Fibroblast of pulmonary artery (primary cell): ENCODE measurements around the gene HIPK2.

ENCODE experiments used
- DNase-seq: peaks from one replicate; pipeline ENCODE4 v3.0.0-alpha.2; 2010; ENCODE audit warnings: low read depth
- H3K4me3 ChIP-seq: replicated peaks from 2 replicates; pipeline ENCODE4 v1.5.1; 2011; ENCODE audit warnings: low read depth, mild to moderate bottlenecking, control low read depth, low read length, moderate library complexity
- TF ChIP-seq, protein P1 (sequence below): IDR thresholded peaks from 2 replicates; pipeline ENCODE4 v1.5.1; 2011; ENCODE audit warnings: mild to moderate bottlenecking, control low read depth, low read length, inconsistent platforms; ENCODE audit errors: missing control alignments

The HIPK2 gene

GRCh38 chr7:139748373-139748765 lies 29.4 kb downstream of the HIPK2 start:
- DNase-seq, result no peak
- TF ChIP-seq, protein P1, sequence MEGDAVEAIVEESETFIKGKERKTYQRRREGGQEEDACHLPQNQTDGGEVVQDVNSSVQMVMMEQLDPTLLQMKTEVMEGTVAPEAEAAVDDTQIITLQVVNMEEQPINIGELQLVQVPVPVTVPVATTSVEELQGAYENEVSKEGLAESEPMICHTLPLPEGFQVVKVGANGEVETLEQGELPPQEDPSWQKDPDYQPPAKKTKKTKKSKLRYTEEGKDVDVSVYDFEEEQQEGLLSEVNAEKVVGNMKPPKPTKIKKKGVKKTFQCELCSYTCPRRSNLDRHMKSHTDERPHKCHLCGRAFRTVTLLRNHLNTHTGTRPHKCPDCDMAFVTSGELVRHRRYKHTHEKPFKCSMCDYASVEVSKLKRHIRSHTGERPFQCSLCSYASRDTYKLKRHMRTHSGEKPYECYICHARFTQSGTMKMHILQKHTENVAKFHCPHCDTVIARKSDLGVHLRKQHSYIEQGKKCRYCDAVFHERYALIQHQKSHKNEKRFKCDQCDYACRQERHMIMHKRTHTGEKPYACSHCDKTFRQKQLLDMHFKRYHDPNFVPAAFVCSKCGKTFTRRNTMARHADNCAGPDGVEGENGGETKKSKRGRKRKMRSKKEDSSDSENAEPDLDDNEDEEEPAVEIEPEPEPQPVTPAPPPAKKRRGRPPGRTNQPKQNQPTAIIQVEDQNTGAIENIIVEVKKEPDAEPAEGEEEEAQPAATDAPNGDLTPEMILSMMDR, result no peak
- H3K4me3 ChIP-seq, result no peak overlapping the region

DNA sequence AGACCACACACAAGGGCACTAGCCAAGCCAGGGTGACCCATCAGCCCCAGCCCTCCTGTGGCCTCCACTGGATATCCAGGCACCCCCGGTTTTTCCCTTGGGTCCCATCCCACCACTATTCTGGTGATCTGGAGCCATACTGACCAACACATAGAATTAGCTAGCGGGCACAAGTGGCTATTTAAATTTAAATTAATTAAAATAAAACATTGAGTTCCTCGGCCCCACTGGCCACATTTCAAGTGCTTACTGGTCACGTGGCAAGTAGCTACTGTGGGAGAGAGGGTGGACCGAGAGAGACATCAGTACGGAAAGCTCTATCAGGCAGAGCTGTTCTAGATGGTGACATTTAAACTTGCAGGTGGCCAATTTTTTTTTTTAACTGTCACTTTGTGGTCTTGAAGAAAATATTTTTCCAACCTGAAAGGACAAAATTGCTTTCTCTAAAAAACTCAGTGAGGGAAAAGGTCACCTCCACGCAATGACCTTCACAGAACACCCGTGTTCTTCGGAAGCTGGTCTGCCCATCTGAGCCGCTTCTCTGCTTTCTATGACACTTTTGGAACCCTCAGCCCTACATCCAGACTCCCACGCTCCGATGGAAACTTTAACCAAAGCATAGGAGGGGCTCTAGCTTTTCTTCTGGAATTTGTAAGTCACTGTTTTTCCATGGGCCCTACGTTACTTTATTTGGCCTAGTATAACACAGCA lies 30.0 kb downstream of the HIPK2 start:
- TF ChIP-seq, protein P1, result no peak
- DNase-seq, result no peak

GRCh38 chr7:139746652-139747051 lies 31.1 kb downstream of the HIPK2 start:
- no peak overlapping the region for H3K4me3 ChIP-seq
- DNase-seq, result no peak
- TF ChIP-seq, protein P1, result no peak

More for the DNA sequence above, 30.0 kb downstream of the HIPK2 start:
- no peak overlapping the region for H3K4me3 ChIP-seq

GRCh38 chr7:139745678-139746143 lies 32.1 kb downstream of the HIPK2 start:
- TF ChIP-seq, protein P1, result no peak
- H3K4me3 ChIP-seq, result no peak overlapping the region
- no peak for DNase-seq

DNA sequence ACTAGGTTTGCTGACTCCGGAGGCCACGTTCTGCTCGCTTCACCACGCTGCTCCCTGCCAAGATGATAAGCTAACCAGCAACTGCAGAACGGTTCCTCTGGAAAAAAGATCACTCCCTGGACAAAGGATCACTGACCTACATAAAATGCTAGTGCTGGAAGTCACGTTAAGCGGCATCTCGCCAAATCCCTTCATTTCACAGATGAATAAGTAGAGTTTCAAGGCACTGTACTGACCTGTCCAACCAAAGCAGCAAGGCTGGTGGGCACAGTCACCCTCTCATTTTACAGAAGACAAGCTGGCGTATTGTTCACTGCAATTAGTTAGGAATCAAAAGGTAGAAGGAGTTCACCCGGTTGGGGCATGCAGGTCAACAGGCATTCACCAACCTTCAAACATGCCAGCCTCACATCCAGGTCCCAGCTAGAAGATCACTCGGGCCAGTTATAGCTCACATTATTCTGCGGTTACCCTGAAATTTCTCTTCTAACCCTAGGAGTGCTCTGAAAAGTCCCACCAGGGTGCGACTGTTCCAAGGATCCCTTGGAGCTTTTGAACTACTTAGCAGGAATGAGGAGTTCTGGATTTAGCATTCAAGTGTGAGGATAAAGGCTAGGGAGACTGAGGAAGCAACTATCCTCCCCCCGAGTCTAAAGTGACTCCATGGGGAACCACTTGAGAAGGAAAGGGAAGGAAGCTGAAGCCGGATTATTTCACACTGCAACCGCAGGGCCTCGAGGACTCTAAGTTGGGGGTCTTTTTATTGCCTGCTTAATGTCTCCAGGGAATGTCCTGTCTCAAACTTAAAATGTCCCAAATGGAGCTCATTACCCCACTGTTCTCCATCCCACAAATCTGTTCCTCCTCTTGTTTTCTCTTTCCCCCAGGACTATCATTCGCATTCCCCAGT lies 32.8 kb downstream of the HIPK2 start:
- no peak overlapping the region for H3K4me3 ChIP-seq
- TF ChIP-seq, protein P1, result no peak
- no peak for DNase-seq

DNA sequence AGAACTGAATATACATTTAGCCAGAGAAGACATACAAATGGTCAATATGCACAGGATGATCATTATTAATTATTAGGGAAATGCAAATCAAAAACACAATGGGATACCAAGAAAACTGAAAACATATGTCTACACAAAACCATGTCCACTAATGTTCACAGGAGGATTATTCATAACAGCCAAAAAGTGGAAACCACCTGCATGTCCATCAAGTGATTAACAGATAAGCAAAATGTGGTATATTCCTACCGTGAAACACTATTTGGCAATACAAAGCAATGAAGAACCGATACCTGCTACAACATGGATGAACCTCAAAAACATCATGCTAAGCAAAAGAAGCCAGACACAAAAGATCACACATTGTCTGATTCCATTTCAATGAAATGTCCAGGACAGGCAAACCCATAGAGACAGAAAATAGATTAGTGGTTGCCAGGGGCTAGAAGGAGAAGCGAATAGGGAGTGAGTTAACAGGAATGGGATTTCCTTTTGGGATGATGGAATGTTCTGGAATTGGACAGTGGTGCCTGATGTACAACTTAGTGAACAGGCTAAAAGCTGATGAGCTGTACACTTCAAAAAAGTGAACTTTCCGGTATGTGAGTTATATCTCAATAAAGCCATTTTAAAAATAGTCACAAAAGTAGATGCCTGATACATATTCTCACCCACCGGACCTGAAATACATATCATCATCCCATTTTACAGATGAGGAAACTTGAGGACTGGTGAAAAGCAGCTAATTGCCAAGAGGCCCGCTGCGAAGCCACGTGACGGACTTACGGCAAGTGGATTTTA lies 33.6 kb downstream of the HIPK2 start:
- peak; percentile 46 for DNase-seq
- H3K4me3 ChIP-seq, result no peak overlapping the region
- TF ChIP-seq, protein P1, result no peak
